Stimulated activated CD8-positive, alpha-beta memory T cell treated with anti-CD3 and anti-CD28 coated beads, Interleukin-15, amount 100 ng/mL, for 24 hours (primary cell): ENCODE data around the gene CENPP.
"Not testable (repeated sequence)": the region's sequence is repeated elsewhere in the genome, so short reads cannot be mapped to it uniquely, and the experiment has no call there.

Experiments
- DNase-seq: peaks from one replicate; pipeline ENCODE4 v3.0.0-alpha.2; 2020; ENCODE audit warnings: low read depth

Gene CENPP

GRCh38 chr9:92538541-92538940 is 212.8 kb downstream of the CENPP start:
- DNase-seq, result no peak

GRCh38 chr9:92543972-92544371 is 218.2 kb downstream of the CENPP start:
- no peak for DNase-seq

- DNase-seq, result no peak
Observed at GRCh38 chr9:92545002-92545510, 219.3 kb downstream of the CENPP start.

- no peak for DNase-seq
Observed at GRCh38 chr9:92547356-92547755, 221.6 kb downstream of the CENPP start.

- DNase-seq, result no peak
Observed at GRCh38 chr9:92550765-92551164, 225.0 kb downstream of the CENPP start.

- DNase-seq, result no peak
Observed at GRCh38 chr9:92558612-92559374, 233.0 kb downstream of the CENPP start.

- DNase-seq, result no peak
Observed at GRCh38 chr9:92561374-92562330, 235.9 kb downstream of the CENPP start.

GRCh38 chr9:92562461-92562967 is 236.8 kb downstream of the CENPP start:
- no peak for DNase-seq

GRCh38 chr9:92563116-92564100 is 237.7 kb downstream of the CENPP start:
- DNase-seq, result no peak

GRCh38 chr9:92564504-92564903 is 238.8 kb downstream of the CENPP start:
- no peak for DNase-seq

- DNase-seq, result no peak
Observed at GRCh38 chr9:92564982-92565381, 239.2 kb downstream of the CENPP start.

GRCh38 chr9:92571871-92572270 is 246.1 kb downstream of the CENPP start:
- not testable (repeated sequence) for DNase-seq

- DNase-seq, result not testable (repeated sequence)
Observed at GRCh38 chr9:92573612-92574011, 247.9 kb downstream of the CENPP start.

GRCh38 chr9:92576175-92576574 is 250.4 kb downstream of the CENPP start:
- DNase-seq, result no peak

- DNase-seq, result no peak
Observed at GRCh38 chr9:92589923-92590322, 264.2 kb downstream of the CENPP start.

- DNase-seq, result no peak
Observed at GRCh38 chr9:92590377-92590776, 264.6 kb downstream of the CENPP start.

GRCh38 chr9:92592537-92592936 is 266.8 kb downstream of the CENPP start:
- DNase-seq, result no peak

GRCh38 chr9:92592946-92593861 is 267.5 kb downstream of the CENPP start:
- no peak for DNase-seq

GRCh38 chr9:92595075-92595474 is 269.3 kb downstream of the CENPP start:
- DNase-seq, result not testable (repeated sequence)

GRCh38 chr9:92595930-92596329 is 270.2 kb downstream of the CENPP start:
- no peak for DNase-seq
